IMR-90 (cell line): ENCODE data around the gene LDB2. TPM values are rescaled to one million over a fixed set of nuclear protein-coding genes. Genes with fewer than 3 reads are reported as not detected.
A peak's percentile ranks its signal among the peaks of the same experiment; 100 is the strongest.

ENCODE experiments used
- ATAC-seq: fragments of 200-7000 bp; cut with Tn5 transposase; 2 replicates; pipeline ENCODE4 v1.9.1; 2020; ENCODE audit warnings: low read depth, mild to moderate bottlenecking, moderate library complexity
- BruUV-seq: library from RNA; stranded (reverse); fragments of 400-500 nt; replicated peaks from 2 replicates; lab custom pipeline; 2021; lab: Mats Ljungman, UMichigan
- CTCF ChIA-PET: fragments of 300-600 bp; formaldehyde crosslinking; extraction: SDS; loops from one replicate; lab custom pipeline; 2021; ENCODE audit warnings: antibody characterized with exemption; lab: Yijun Ruan, JAX
- POLR2A ChIA-PET: fragments of 300-600 bp; sonication (Branson Sonifier 250); formaldehyde crosslinking; loops from one replicate; lab custom pipeline; 2022; ENCODE audit warnings: antibody characterized with exemption; ENCODE audit not compliant: unreplicated experiment; lab: Charles Lee
- DNase-seq: peaks from one replicate; pipeline ENCODE4 v3.0.0; 2013
- H2AFZ ChIP-seq: replicated peaks from 2 replicates; pipeline ENCODE3; 2013; ENCODE audit warnings: low read length, mild to moderate bottlenecking; ENCODE audit not compliant: poor library complexity
- H2AK5ac ChIP-seq: 2 replicates; pipeline ENCODE4 v1.6.1; 2013; ENCODE audit warnings: low read depth, low read length, inconsistent platforms
- H2AK9ac ChIP-seq: replicated peaks from 2 replicates; pipeline ENCODE3; 2013; ENCODE audit warnings: mild to moderate bottlenecking, low read depth, low read length, moderate library complexity; ENCODE audit not compliant: poor library complexity
- H2BK120ac ChIP-seq: 2 replicates; pipeline ENCODE4 v1.6.1; 2013; ENCODE audit warnings: low read depth, low read length, inconsistent platforms
- H2BK15ac ChIP-seq: 3 replicates; pipeline ENCODE4 v1.6.1; 2013; ENCODE audit warnings: low read depth, low read length, inconsistent platforms
- H2BK20ac ChIP-seq: 2 replicates; pipeline ENCODE4 v1.6.1; 2013; ENCODE audit warnings: low read depth, mild to moderate bottlenecking, inconsistent platforms, low read length, moderate library complexity
- H2BK5ac ChIP-seq: 2 replicates; pipeline ENCODE4 v1.6.1; 2013; ENCODE audit warnings: mild to moderate bottlenecking, low read depth, low read length, inconsistent platforms; ENCODE audit not compliant: poor library complexity, severe bottlenecking
- H3K14ac ChIP-seq: replicated peaks from 2 replicates; pipeline ENCODE4 v1.6.1; 2013; ENCODE audit warnings: low read depth, low read length, inconsistent platforms
- H3K18ac ChIP-seq: 2 replicates; pipeline ENCODE4 v1.6.1; 2013; ENCODE audit warnings: low read depth, low read length, control low read depth
- H3K23ac ChIP-seq: 2 replicates; pipeline ENCODE4 v1.6.1; 2013; ENCODE audit warnings: low read depth, low read length, inconsistent platforms
- H3K27ac ChIP-seq: 2 replicates; pipeline ENCODE4 v1.5.1; 2013; ENCODE audit warnings: mild to moderate bottlenecking, control low read depth, low read length; ENCODE audit not compliant: insufficient read depth
- H3K27me3 ChIP-seq: 2 replicates; pipeline ENCODE4 v1.6.1; 2013; ENCODE audit warnings: low read length; ENCODE audit not compliant: control insufficient read depth, insufficient read depth
- H3K36me3 ChIP-seq: 2 replicates; pipeline ENCODE4 v1.6.1; 2013; ENCODE audit warnings: low read length, mixed read lengths; ENCODE audit not compliant: control insufficient read depth, insufficient read depth
- H3K4ac ChIP-seq: 2 replicates; pipeline ENCODE4 v1.6.1; 2013; ENCODE audit warnings: low read depth, low read length, inconsistent platforms
- H3K4me1 ChIP-seq: 2 replicates; pipeline ENCODE4 v1.6.1; 2013; ENCODE audit warnings: low read length, mixed read lengths; ENCODE audit not compliant: control insufficient read depth, insufficient read depth
- H3K4me2 ChIP-seq: 2 replicates; pipeline ENCODE4 v1.6.1; 2013; ENCODE audit warnings: low read depth, mild to moderate bottlenecking, control low read depth, low read length, moderate library complexity
- H3K4me3 ChIP-seq: 2 replicates; pipeline ENCODE4 v1.5.1; 2013; ENCODE audit warnings: low read depth, mild to moderate bottlenecking, control low read depth, low read length, moderate library complexity; ENCODE audit not compliant: insufficient read depth
- H3K56ac ChIP-seq: 2 replicates; pipeline ENCODE4 v1.6.1; 2013; ENCODE audit warnings: low read length, inconsistent platforms; ENCODE audit not compliant: insufficient read depth; ENCODE audit errors: extremely low read depth
- H3K79me1 ChIP-seq, 2 experiments: 2 replicates each; pipeline ENCODE4 v1.6.1; 2013; ENCODE audit warnings: low read length in 2 of 2, inconsistent platforms in 1 of 2, low read depth in 1 of 2
- H3K9ac ChIP-seq: 2 replicates; pipeline ENCODE4 v1.6.1; 2013; ENCODE audit warnings: low read depth, low read length, control low read depth
- H3K9me1 ChIP-seq: 2 replicates; pipeline ENCODE4 v1.6.1; 2013; ENCODE audit warnings: low read length, inconsistent platforms; ENCODE audit not compliant: insufficient read depth
- H3K9me3 ChIP-seq: 2 replicates; pipeline ENCODE4 v1.6.1; 2013; ENCODE audit warnings: low read length; ENCODE audit not compliant: control insufficient read depth, insufficient read depth
- H4K20me1 ChIP-seq: 2 replicates; pipeline ENCODE4 v1.6.1; 2013; ENCODE audit warnings: low read length, inconsistent platforms; ENCODE audit not compliant: insufficient read depth
- H4K5ac ChIP-seq: 2 replicates; pipeline ENCODE4 v1.6.1; 2013; ENCODE audit warnings: mild to moderate bottlenecking, low read depth, low read length, control low read depth
- H4K8ac ChIP-seq, 2 experiments: 2 replicates each; pipeline ENCODE4 v1.6.1; 2013; ENCODE audit warnings: low read depth in 2 of 2, low read length in 2 of 2, control low read depth in 1 of 2, inconsistent platforms in 1 of 2
- H4K91ac ChIP-seq: 2 replicates; pipeline ENCODE4 v1.6.1; 2013; ENCODE audit warnings: low read depth, low read length, inconsistent platforms; ENCODE audit not compliant: insufficient read depth
- BHLHE40 ChIP-seq: fragments of 150-350 bp; IDR thresholded peaks from 2 replicates; pipeline ENCODE4 v1.6.1; 2016; ENCODE audit warnings: mild to moderate bottlenecking, low read depth, low read length
- CEBPB ChIP-seq: IDR thresholded peaks from 2 replicates; pipeline ENCODE4 v1.6.1; 2012; ENCODE audit warnings: low read depth, low read length, improper control_type of control experiment
- CHD1 ChIP-seq: IDR thresholded peaks from 2 replicates; pipeline ENCODE4 v1.6.1; 2012; ENCODE audit warnings: low read depth, low read length, improper control_type of control experiment
- FOS ChIP-seq: fragments of 150-350 bp; IDR thresholded peaks from 2 replicates; pipeline ENCODE4 v1.6.1; 2016; ENCODE audit warnings: low read depth, low read length
- MAFK ChIP-seq: IDR thresholded peaks from 2 replicates; pipeline ENCODE4 v1.6.1; 2012; ENCODE audit warnings: low read depth, low read length, improper control_type of control experiment
- MAZ ChIP-seq: IDR thresholded peaks from 2 replicates; pipeline ENCODE4 v1.6.1; 2012; ENCODE audit warnings: low read depth, mild to moderate bottlenecking, low read length, improper control_type of control experiment, moderate library complexity, borderline replicate concordance
- MXI1 ChIP-seq: IDR thresholded peaks from 2 replicates; pipeline ENCODE4 v1.6.1; 2012; ENCODE audit warnings: low read depth, mild to moderate bottlenecking, low read length, moderate library complexity, borderline replicate concordance
- NFE2L2 ChIP-seq: fragments of 150-350 bp; IDR thresholded peaks from 2 replicates; pipeline ENCODE4 v1.6.1; 2016; ENCODE audit warnings: low read depth, mild to moderate bottlenecking, low read length
- POLR2A ChIP-seq: IDR thresholded peaks from 2 replicates; pipeline ENCODE4 v1.6.1; 2012; ENCODE audit warnings: mild to moderate bottlenecking, low read depth, low read length
- RAD21 ChIP-seq: IDR thresholded peaks from 2 replicates; pipeline ENCODE4 v1.6.1; 2012; ENCODE audit warnings: low read length, improper control_type of control experiment
- RCOR1 ChIP-seq: IDR thresholded peaks from 2 replicates; pipeline ENCODE4 v1.6.1; 2012; ENCODE audit warnings: mild to moderate bottlenecking, low read length, improper control_type of control experiment; ENCODE audit not compliant: insufficient replicate concordance
- RFX5 ChIP-seq: IDR thresholded peaks from 2 replicates; pipeline ENCODE4 v1.8.0; 2012; ENCODE audit warnings: low read depth, mild to moderate bottlenecking, low read length, moderate library complexity
- SMC3 ChIP-seq: fragments of 150-350 bp; IDR thresholded peaks from 2 replicates; pipeline ENCODE4 v1.6.1; 2016; ENCODE audit warnings: low read depth, mild to moderate bottlenecking, antibody characterized with exemption, low read length, moderate library complexity
- WGBS, 2 experiments: methylation state at CpG; one replicate each; pipeline versions ENCODE4 v1.1.5 to v1.1.7; 2013; ENCODE audit warnings: missing lambda C conversion rate in 2 of 2; ENCODE audit not compliant: insufficient read length in 1 of 2; ENCODE audit errors: extremely low coverage in 2 of 2; 5-methylcytosine and 5-hydroxymethylcytosine counted together
- dilution Hi-C: fragments of 300-500 bp; cut with HindIII; formaldehyde crosslinking; loops from one replicate; pipeline ENCODE4 v1.14.3; 2018; ENCODE audit warnings: low sequenced_read_pairs; ENCODE audit not compliant: unreplicated experiment
- in situ Hi-C: fragments of 300-500 bp; cut with MboI; formaldehyde crosslinking; loops from 3 replicates; pipeline ENCODE4 v1.14.3; 2019; ENCODE audit warnings: low sequenced_read_pairs, inconsistent platforms, mixed read lengths
- intact Hi-C: fragments of 100-400 bp; cut with micrococcal nuclease; formaldehyde crosslinking; loops from 2 replicates; pipeline ENCODE4 v1.10.0; 2022
- polyA plus RNA-seq, 3 experiments: library from polyadenylated mRNA; depleted of rRNA; stranded (reverse); fragments of >200 nt; gene quantifications; 2 replicates each; pipeline ENCODE4 v1.2.3, GENCODE V29; 2012; ENCODE audit warnings: low replicate concordance in 1 of 3
- total RNA-seq: library from RNA; depleted of rRNA; stranded (reverse); fragments of >200 nt; gene quantifications from 2 replicates; pipeline ENCODE4 v1.2.3, GENCODE V29; 2012
- TF ChIP-seq, protein P1 (sequence below): fragments of 150-350 bp; IDR thresholded peaks from 2 replicates; pipeline ENCODE4 v1.6.1; 2016; ENCODE audit warnings: low read depth, mild to moderate bottlenecking, low read length, moderate library complexity, borderline replicate concordance
- TF ChIP-seq, protein P2 (sequence below): fragments of 150-350 bp; IDR thresholded peaks from 2 replicates; pipeline ENCODE4 v1.6.1; 2017; ENCODE audit warnings: mild to moderate bottlenecking, antibody characterized with exemption, low read length, low read depth

Gene LDB2
- total and polyA plus RNA-seq, 2 of the 4 experiments (the other 2 are of a cell fraction) = 67.9 to 116 TPM

DNA sequence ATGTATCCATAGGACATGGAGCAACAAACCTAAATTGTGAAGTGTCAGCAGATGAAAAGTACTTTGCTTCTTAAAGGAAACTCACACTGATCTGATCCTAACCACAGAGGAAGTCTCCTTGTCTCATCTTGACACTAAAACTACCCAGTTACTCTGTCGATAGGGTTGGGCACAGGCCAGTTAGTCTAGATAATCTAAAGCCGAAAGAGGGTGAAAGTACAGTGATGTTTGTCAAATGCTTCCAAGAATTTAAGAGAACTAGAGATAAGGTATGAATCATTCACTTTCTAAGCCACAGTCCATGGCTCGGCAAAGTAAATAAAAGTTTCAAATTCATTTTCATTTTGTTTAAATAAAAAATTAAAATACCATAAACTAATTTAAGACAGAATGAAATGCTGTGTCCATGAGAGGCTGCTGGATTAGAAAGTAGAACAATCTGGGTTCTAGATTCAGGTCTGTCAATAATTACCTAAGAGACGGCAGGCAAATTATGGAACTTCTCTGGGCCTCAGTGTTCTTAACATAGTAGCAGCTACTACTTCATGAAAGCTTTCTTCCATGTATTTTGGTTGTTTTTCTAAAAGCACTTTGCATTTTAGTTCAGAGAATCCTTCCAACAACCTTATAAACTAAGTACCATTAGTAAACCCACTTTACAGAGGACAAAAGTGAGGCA, 176.7 kb downstream of the LDB2 start (continued):
- TF ChIP-seq BHLHE40 = no peak

DNA sequence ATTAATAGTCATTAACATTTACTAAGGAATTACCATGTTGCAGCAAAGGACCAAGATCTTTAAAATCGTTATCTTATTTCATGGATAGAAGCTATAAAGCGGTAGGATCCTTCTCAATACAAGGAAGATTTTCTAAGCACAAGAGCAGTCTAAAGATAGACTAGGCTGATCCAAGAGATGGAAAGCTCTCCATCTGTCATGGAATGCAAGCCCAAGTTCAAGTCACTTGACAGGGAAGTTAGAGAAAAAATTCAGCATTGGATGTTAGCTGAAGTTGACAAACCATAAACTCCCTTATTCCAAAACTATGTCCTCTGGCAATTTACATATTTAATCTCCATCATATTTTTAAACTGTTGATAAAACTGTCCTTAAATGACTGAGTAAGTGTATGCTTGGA, 177.7 kb downstream of the LDB2 start:
- Histone ChIP-seq H2AK5ac (no peak overlapping the region), H3K18ac (peak overlapping the region; percentile 57; the same call in 1 of the 2 replicates), H4K5ac (no peak overlapping the region), H4K91ac (no peak overlapping the region), H2BK15ac (no peak overlapping the region), H3K4ac (no peak overlapping the region), H2BK5ac (no peak overlapping the region), H3K4me1 (peaks cover 4% of the 10 kb centered on the region), H3K14ac (no peak overlapping the region), H2AK9ac (no peak overlapping the region), H3K27ac (peak overlapping the region; percentile 48; the same call in 1 of the 2 replicates), H2BK120ac (no peak overlapping the region), H2AFZ (no peak overlapping the region), H3K36me3 (no peaks in the 10 kb centered on the region), H3K9ac (no peak overlapping the region), H4K8ac (no peak overlapping the region), H3K4me2 (no peak overlapping the region), H4K20me1 (no peaks in the 10 kb centered on the region), H3K27me3 (no peaks in the 10 kb centered on the region), H3K9me3 (peaks cover 10% of the 10 kb centered on the region), H2BK20ac (no peak overlapping the region), H3K79me1 (0 out of 4 replicates have a peak, but pooled peaks cover 0 to 4% of the 10 kb centered on the region in 2 experiments), H3K9me1 (no peaks in the 10 kb centered on the region), H3K23ac (no peak overlapping the region), H3K56ac (no peak overlapping the region), H3K4me3 (no peak overlapping the region)
- intact Hi-C loops (no loop called here), in situ Hi-C loops (no loop called here), dilution Hi-C loops (no loop called here)
- ChIA-PET POLR2A (no interaction called here), CTCF (interaction anchor here (1.1 kb wide), 1 partner anchor 603 kb away, joined by 3 read pairs; no protein-coding TSS in a partner anchor)
- DNase-seq (no peak), ATAC-seq (no peak)
- no TSS peak for BruUV-seq
- no CpG with 5 or more reads among the region's 2 CpGs for WGBS, 2 experiments
- TF ChIP-seq CHD1 (no peak), SMC3 (no peak), MXI1 (no peak), MAZ (no peak), BHLHE40 (no peak), MAFK (no peak), POLR2A (no peak), CEBPB (no peak), RAD21 (no peak), FOS (no peak), RFX5 (no peak), RCOR1 (no peak), NFE2L2 (no peak)
- TF ChIP-seq, protein P1, sequence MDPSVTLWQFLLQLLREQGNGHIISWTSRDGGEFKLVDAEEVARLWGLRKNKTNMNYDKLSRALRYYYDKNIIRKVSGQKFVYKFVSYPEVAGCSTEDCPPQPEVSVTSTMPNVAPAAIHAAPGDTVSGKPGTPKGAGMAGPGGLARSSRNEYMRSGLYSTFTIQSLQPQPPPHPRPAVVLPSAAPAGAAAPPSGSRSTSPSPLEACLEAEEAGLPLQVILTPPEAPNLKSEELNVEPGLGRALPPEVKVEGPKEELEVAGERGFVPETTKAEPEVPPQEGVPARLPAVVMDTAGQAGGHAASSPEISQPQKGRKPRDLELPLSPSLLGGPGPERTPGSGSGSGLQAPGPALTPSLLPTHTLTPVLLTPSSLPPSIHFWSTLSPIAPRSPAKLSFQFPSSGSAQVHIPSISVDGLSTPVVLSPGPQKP = no peak
- TF ChIP-seq, protein P2, sequence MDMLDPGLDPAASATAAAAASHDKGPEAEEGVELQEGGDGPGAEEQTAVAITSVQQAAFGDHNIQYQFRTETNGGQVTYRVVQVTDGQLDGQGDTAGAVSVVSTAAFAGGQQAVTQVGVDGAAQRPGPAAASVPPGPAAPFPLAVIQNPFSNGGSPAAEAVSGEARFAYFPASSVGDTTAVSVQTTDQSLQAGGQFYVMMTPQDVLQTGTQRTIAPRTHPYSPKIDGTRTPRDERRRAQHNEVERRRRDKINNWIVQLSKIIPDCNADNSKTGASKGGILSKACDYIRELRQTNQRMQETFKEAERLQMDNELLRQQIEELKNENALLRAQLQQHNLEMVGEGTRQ = no peak
